Panc1 (cell line): ENCODE results near the gene CCDC192. TPM values are rescaled to one million over a fixed set of nuclear protein-coding genes. Genes with fewer than 3 reads are reported as not detected.

Experiments
- ATAC-seq: fragments of 200-7000 bp; cut with Tn5 transposase; 2 replicates; pipeline ENCODE4 v1.9.1; 2020; ENCODE audit warnings: mild to moderate bottlenecking, moderate library complexity
- BruUV-seq: library from RNA; stranded (reverse); fragments of 400-500 nt; replicated peaks from 2 replicates; lab custom pipeline; 2021; lab: Mats Ljungman, UMichigan
- CTCF ChIA-PET: fragments of 300-600 bp; sonication (Branson Sonifier 250); formaldehyde crosslinking; loops from one replicate; lab custom pipeline; 2022; ENCODE audit warnings: antibody characterized with exemption; lab: Charles Lee
- POLR2A ChIA-PET: fragments of 300-600 bp; sonication (Branson Sonifier 250); formaldehyde crosslinking; loops from one replicate; lab custom pipeline; 2022; ENCODE audit warnings: antibody characterized with exemption; lab: Charles Lee
- DNase-seq: peaks from one replicate; pipeline ENCODE4 v3.0.0-alpha.2; 2010; ENCODE audit warnings: low read depth, low spot score
- H3K27ac ChIP-seq: 2 replicates; pipeline ENCODE4 v1.5.1; 2011; ENCODE audit warnings: mild to moderate bottlenecking, low read length, inconsistent platforms
- H3K27me3 ChIP-seq: fragments of 200-500 bp; sonication (Bioruptor generic); 2 replicates; pipeline ENCODE4 v1.6.0; 2014; ENCODE audit warnings: low read length, inconsistent platforms; ENCODE audit not compliant: control insufficient read depth, insufficient read depth
- H3K36me3 ChIP-seq: fragments of 200-500 bp; sonication (Bioruptor generic); 2 replicates; pipeline ENCODE4 v1.5.1; 2014; ENCODE audit warnings: inconsistent platforms, mild to moderate bottlenecking, low read length, moderate library complexity; ENCODE audit not compliant: control insufficient read depth, insufficient read depth
- H3K4me1 ChIP-seq: 2 replicates; pipeline ENCODE4 v1.5.1; 2011; ENCODE audit warnings: inconsistent platforms, mild to moderate bottlenecking, low read length, moderate library complexity; ENCODE audit not compliant: control insufficient read depth, insufficient read depth
- H3K4me3 ChIP-seq, 2 experiments: 2 replicates each; pipeline ENCODE4 v1.5.1; 2011 to 2012; ENCODE audit warnings: low read depth in 2 of 2, low read length in 2 of 2, mild to moderate bottlenecking in 2 of 2, inconsistent platforms in 1 of 2, moderate library complexity in 1 of 2
- H3K9me3 ChIP-seq: fragments of 200-500 bp; sonication (Bioruptor generic); 2 replicates; pipeline ENCODE4 v1.5.1; 2014; ENCODE audit warnings: low read depth, mild to moderate bottlenecking, inconsistent platforms, low read length, moderate library complexity; ENCODE audit not compliant: control insufficient read depth, insufficient read depth
- CTCF ChIP-seq: fragments of 450-650 bp; IDR thresholded peaks from 2 replicates; pipeline ENCODE4 v1.5.1; 2017; ENCODE audit warnings: mild to moderate bottlenecking
- POLR2AphosphoS5 ChIP-seq: IDR thresholded peaks from 2 replicates; pipeline ENCODE4 v1.6.1; 2012; ENCODE audit warnings: mild to moderate bottlenecking, low read depth, low read length, moderate library complexity
- REST ChIP-seq, 2 experiments: IDR thresholded peaks; 2 replicates each; pipeline ENCODE4 v1.6.1; 2011 to 2012; ENCODE audit warnings: low read depth in 2 of 2, control low read depth in 1 of 2, low read length in 1 of 2, mild to moderate bottlenecking in 1 of 2, moderate library complexity in 1 of 2; ENCODE audit not compliant: insufficient read depth in 1 of 2
- SIN3A ChIP-seq: IDR thresholded peaks from 2 replicates; pipeline ENCODE4 v1.6.1; 2012; ENCODE audit warnings: low read depth, mild to moderate bottlenecking, low read length, moderate library complexity, borderline replicate concordance; ENCODE audit not compliant: insufficient read depth
- TCF7L2 ChIP-seq: IDR thresholded peaks from 2 replicates; pipeline ENCODE4 v1.6.1; 2011; ENCODE audit warnings: mild to moderate bottlenecking, low read depth, low read length, inconsistent platforms
- in situ Hi-C: cut with HindIII; loops from 2 replicates; pipeline ENCODE4 v1.10.0; 2016; ENCODE audit warnings: low sequenced_read_pairs, low pct_unique_long_range_greater_than_20kb
- intact Hi-C: fragments of 100-400 bp; cut with micrococcal nuclease; formaldehyde crosslinking; loops from one replicate; pipeline ENCODE4 v1.10.0; 2022; ENCODE audit not compliant: unreplicated experiment
- total RNA-seq: library from RNA; stranded (reverse); gene quantifications from one replicate; pipeline ENCODE4 v1.2.1, GENCODE V29; 2021; ENCODE audit not compliant: unreplicated experiment

The CCDC192 gene
- total RNA-seq, 1 experiment from 2014 or later, result not detected

GRCh38 chr5:127758766-127759283 lies 55.6 kb downstream of the CCDC192 start:
- ChIA-PET POLR2A (no interaction called here), CTCF (no interaction called here)
- Histone ChIP-seq H3K9me3 (no peaks in the 10 kb centered on the region), H3K27me3 (no peaks in the 10 kb centered on the region), H3K27ac (no peak overlapping the region), H3K36me3 (no peaks in the 10 kb centered on the region), H3K4me3 (no peak overlapping the region), H3K4me1 (no peaks in the 10 kb centered on the region)
- intact Hi-C loops (loop anchor here (5.0 kb wide), 1 partner anchor 443 kb away; no protein-coding TSS in a partner anchor), in situ Hi-C loops (no loop called here)
- no peak for DNase-seq
- no peak for TF ChIP-seq POLR2AphosphoS5
- no peak for TF ChIP-seq TCF7L2
- TF ChIP-seq REST (IDR thresholded peaks at IDR 0.05; ENCODE audit: insufficient read depth in 1 of 2, low read depth in 2 of 2, low read length in 1 of 2), result no peak
- TF ChIP-seq CTCF, result no peak
- no peak for TF ChIP-seq SIN3A
- no peak for ATAC-seq
- no TSS peak for BruUV-seq

- DNase-seq, result no peak
- ChIA-PET POLR2A (no interaction called here), CTCF (no interaction called here)
- in situ Hi-C loops, result no loop called here
- ATAC-seq, result no peak
- no peaks in the 10 kb centered on the region for H3K4me1 ChIP-seq
- no peak for TF ChIP-seq TCF7L2
- TF ChIP-seq SIN3A, result no peak
- no peak for TF ChIP-seq POLR2AphosphoS5
- TF ChIP-seq REST (IDR thresholded peaks at IDR 0.05; ENCODE audit: insufficient read depth in 1 of 2, low read depth in 2 of 2, low read length in 1 of 2), result no peak
- no peak for TF ChIP-seq CTCF
- H3K9me3 ChIP-seq, result no peaks in the 10 kb centered on the region
- H3K27ac ChIP-seq, result no peak overlapping the region
- H3K4me3 ChIP-seq, result no peak overlapping the region
- intact Hi-C loops, result no loop called here
- no TSS peak for BruUV-seq
- H3K36me3 ChIP-seq, result no peaks in the 10 kb centered on the region
- no peaks in the 10 kb centered on the region for H3K27me3 ChIP-seq
Measured at GRCh38 chr5:127761869-127762268, 58.7 kb downstream of the CCDC192 start.
